GM23338 (cell line): ENCODE data around the gene ZNF385B. TPM values are rescaled to one million over a fixed set of nuclear protein-coding genes. Genes with fewer than 3 reads are reported as not detected.

Source experiments
- ATAC-seq: fragments of 200-7000 bp; cut with Tn5 transposase; 3 replicates; pipeline ENCODE4 v1.9.1; 2020
- DNase-seq: peaks from one replicate; pipeline ENCODE4 v3.0.0-alpha.2; 2015; ENCODE audit warnings: low spot score
- H2AFZ ChIP-seq: fragments of 200-600 bp; sonication (generic); 2 replicates; pipeline ENCODE4 v1.8.0; 2016; ENCODE audit warnings: antibody characterized with exemption, mild to moderate bottlenecking, moderate library complexity
- H3F3A ChIP-seq: fragments of 200-600 bp; sonication (generic); replicated peaks from 2 replicates; pipeline ENCODE4 v1.8.0; 2017; ENCODE audit warnings: antibody characterized with exemption, mixed run types, low read depth
- H3K27ac ChIP-seq: fragments of 200-600 bp; sonication (generic); 2 replicates; pipeline ENCODE4 v1.6.1; 2016; ENCODE audit warnings: low read depth
- H3K27me3 ChIP-seq: fragments of 200-600 bp; sonication (generic); 2 replicates; pipeline ENCODE4 v1.8.0; 2016; ENCODE audit warnings: mild to moderate bottlenecking, mixed run types, moderate library complexity; ENCODE audit not compliant: insufficient read depth
- H3K36me3 ChIP-seq: fragments of 200-600 bp; sonication (generic); 2 replicates; pipeline ENCODE4 v1.8.0; 2016; ENCODE audit warnings: mild to moderate bottlenecking; ENCODE audit not compliant: insufficient read depth
- H3K4me1 ChIP-seq: fragments of 200-600 bp; sonication (generic); 2 replicates; pipeline ENCODE4 v1.8.0; 2016; ENCODE audit warnings: mild to moderate bottlenecking, moderate library complexity; ENCODE audit not compliant: insufficient read depth
- H3K4me2 ChIP-seq: fragments of 200-600 bp; sonication (generic); 2 replicates; pipeline ENCODE4 v1.7.1; 2017; ENCODE audit warnings: mixed run types
- H3K4me3 ChIP-seq: fragments of 200-600 bp; sonication (generic); 2 replicates; pipeline ENCODE4 v1.6.1; 2016; ENCODE audit warnings: mixed run types
- H3K79me2 ChIP-seq: fragments of 200-600 bp; sonication (generic); replicated peaks from 2 replicates; pipeline ENCODE4 v1.8.0; 2017; ENCODE audit warnings: mild to moderate bottlenecking; ENCODE audit not compliant: insufficient read depth
- H3K9me2 ChIP-seq: fragments of 200-600 bp; sonication (generic); 2 replicates; pipeline ENCODE4 v1.8.0; 2017; ENCODE audit not compliant: insufficient read depth
- H4K20me1 ChIP-seq: fragments of 200-600 bp; sonication (generic); replicated peaks from 2 replicates; pipeline ENCODE4 v1.8.0; 2017; ENCODE audit warnings: mild to moderate bottlenecking; ENCODE audit not compliant: insufficient read depth
- H3K27ac Mint-ChIP-seq: 2 replicates; pipeline ENCODE4 v1.8.0; 2020; ENCODE audit warnings: inconsistent platforms, mild to moderate bottlenecking, moderate library complexity, mixed read lengths
- H3K27me3 Mint-ChIP-seq: 3 replicates; pipeline ENCODE4 v1.8.0; 2022; ENCODE audit warnings: low read depth, mild to moderate bottlenecking, moderate library complexity, mixed read lengths, inconsistent platforms; ENCODE audit not compliant: insufficient read depth, poor library complexity
- H3K36me3 Mint-ChIP-seq: 3 replicates; pipeline ENCODE4 v1.8.0; 2021; ENCODE audit warnings: low read depth, mild to moderate bottlenecking, inconsistent platforms, moderate library complexity, mixed read lengths
- H3K4me1 Mint-ChIP-seq: 3 replicates; pipeline ENCODE4 v1.8.0; 2020; ENCODE audit warnings: mild to moderate bottlenecking, inconsistent platforms, mixed read lengths
- H3K4me3 Mint-ChIP-seq: 3 replicates; pipeline ENCODE4 v1.8.0; 2021; ENCODE audit warnings: moderate library complexity, mild to moderate bottlenecking, inconsistent platforms, mixed read lengths
- H3K9me3 Mint-ChIP-seq: 3 replicates; pipeline ENCODE4 v1.8.0; 2020; ENCODE audit warnings: moderate library complexity, mild to moderate bottlenecking, inconsistent platforms, mixed read lengths
- CREB1 ChIP-seq: fragments of 250-450 bp; sonication (Bioruptor Pico); IDR thresholded peaks from 2 replicates; pipeline ENCODE4 v1.5.0; 2020; ENCODE audit warnings: low read depth, mild to moderate bottlenecking, moderate library complexity
- CTCF ChIP-seq, 2 experiments: fragments of 200-600 bp in 1 of 2; sonication (generic) in 1 of 2; conservative IDR thresholded peaks; 2 replicates each; pipeline versions ENCODE4 v1.5.1 to v1.6.1; 2016 to 2017; ENCODE audit warnings: antibody characterized with exemption in 2 of 2, low read depth in 2 of 2, mild to moderate bottlenecking in 2 of 2, moderate library complexity in 1 of 2
- ETS1 ChIP-seq: IDR thresholded peaks from 2 replicates; pipeline ENCODE4 v1.6.1; 2016; ENCODE audit warnings: antibody characterized with exemption
- EZH2 ChIP-seq: fragments of 200-600 bp; sonication (generic); IDR thresholded peaks from one replicate; pipeline ENCODE4 v1.8.0; 2017; ENCODE audit warnings: antibody characterized with exemption, mild to moderate bottlenecking, low read depth; ENCODE audit not compliant: unreplicated experiment
- EZH2phosphoT487 ChIP-seq: fragments of 200-600 bp; sonication (generic); IDR thresholded peaks from one replicate; pipeline ENCODE4 v1.8.1; 2018; ENCODE audit warnings: antibody characterized with exemption; ENCODE audit not compliant: unreplicated experiment
- JUNB ChIP-seq: IDR thresholded peaks from one replicate; pipeline ENCODE4 v1.6.1; 2016; ENCODE audit warnings: antibody characterized with exemption; ENCODE audit not compliant: unreplicated experiment
- NANOG ChIP-seq: IDR thresholded peaks from 2 replicates; pipeline ENCODE4 v1.6.1; 2016; ENCODE audit warnings: antibody characterized with exemption, borderline replicate concordance
- POLR2AphosphoS5 ChIP-seq: IDR thresholded peaks from 2 replicates; pipeline ENCODE4 v1.6.1; 2016; ENCODE audit warnings: antibody characterized with exemption, low read depth
- REST ChIP-seq: IDR thresholded peaks from one replicate; pipeline ENCODE4 v1.6.1; 2018; ENCODE audit warnings: antibody characterized with exemption; ENCODE audit not compliant: unreplicated experiment
- STAT1 ChIP-seq: IDR thresholded peaks from one replicate; pipeline ENCODE4 v1.6.1; 2016; ENCODE audit warnings: antibody characterized with exemption; ENCODE audit not compliant: unreplicated experiment
- ZNF114 ChIP-seq: fragments of 250-450 bp; sonication (Bioruptor Pico); IDR thresholded peaks from 2 replicates; pipeline ENCODE4 v1.5.0; 2020; ENCODE audit warnings: mild to moderate bottlenecking, moderate library complexity
- ZNF331 ChIP-seq: fragments of 250-450 bp; sonication (Bioruptor Pico); IDR thresholded peaks from 2 replicates; pipeline ENCODE4 v1.5.0; 2020; ENCODE audit warnings: low read depth, mild to moderate bottlenecking, moderate library complexity
- ZNF462 ChIP-seq: fragments of 250-450 bp; sonication (Bioruptor Pico); IDR thresholded peaks from 2 replicates; pipeline ENCODE4 v1.5.0; 2020; ENCODE audit warnings: mild to moderate bottlenecking, moderate library complexity
- polyA plus RNA-seq: library from polyadenylated mRNA; unstranded; fragments of >200 nt; fragmentation: Nextera tagmentation; extraction: Ambion mirVana; gene quantifications from 2 replicates; pipeline ENCODE4 v1.2.1, GENCODE V29; 2016
- total RNA-seq: library from RNA; depleted of rRNA; stranded (reverse); fragments of >200 nt; shearing (Covaris generic); gene quantifications from 2 replicates; pipeline ENCODE4 v1.2.3, GENCODE V29; 2014

Gene ZNF385B
- total and polyA plus RNA-seq, 2 experiments from 2014 or later: 1.5 to 4.6 TPM

GRCh38 chr2:179574061-179574519, 287.3 kb downstream of the ZNF385B start:
- Histone ChIP-seq H3K9me2 (peaks cover 8% of the 10 kb centered on the region; the same call in 1 of the 2 replicates), H4K20me1 (no peaks in the 10 kb centered on the region), H3K79me2 (no peaks in the 10 kb centered on the region), H3K36me3 (no peaks in the 10 kb centered on the region), H3K4me1 (no peaks in the 10 kb centered on the region), H3K4me3 (no peak overlapping the region), H3K4me2 (no peak overlapping the region), H3F3A (no peaks in the 10 kb centered on the region), H3K27me3 (no peaks in the 10 kb centered on the region), H2AFZ (no peak overlapping the region), H3K27ac (no peak overlapping the region)
- Mint-ChIP-seq H3K27me3 (no peaks in the 10 kb centered on the region), H3K36me3 (no peaks in the 10 kb centered on the region), H3K9me3 (no peaks in the 10 kb centered on the region), H3K4me3 (no peak overlapping the region), H3K27ac (no peak overlapping the region), H3K4me1 (no peaks in the 10 kb centered on the region; the same call in 1 of the 3 replicates)
- TF ChIP-seq EZH2phosphoT487: no peak
- no peak for TF ChIP-seq CREB1 (CRISPR knock-in tag)
- no peak for TF ChIP-seq ZNF462 (CRISPR knock-in tag)
- no peak for TF ChIP-seq NANOG
- TF ChIP-seq CTCF (conservative IDR thresholded peaks at IDR 0.05; ENCODE audit: low read depth in 2 of 2): no peak
- TF ChIP-seq STAT1: no peak
- no peak for TF ChIP-seq EZH2
- no peak for TF ChIP-seq REST
- TF ChIP-seq ETS1: no peak
- no peak for TF ChIP-seq ZNF114 (CRISPR knock-in tag)
- TF ChIP-seq JUNB: no peak
- TF ChIP-seq POLR2AphosphoS5: no peak
- no peak for TF ChIP-seq ZNF331 (CRISPR knock-in tag)
- ATAC-seq: no peak
- no peak for DNase-seq
